Stimulated activated CD8-positive, alpha-beta memory T cell treated with anti-CD3 and anti-CD28 coated beads, Interleukin-15, amount 100 ng/mL, for 48 hours (primary cell): ENCODE measurements around the gene DCAF10.
A peak's percentile ranks its signal among the peaks of the same experiment; 100 is the strongest.
"Not testable (repeated sequence)": the region's sequence is repeated elsewhere in the genome, so short reads cannot be mapped to it uniquely, and the experiment has no call there.

Experiments used
- DNase-seq, 2 donors: peaks; one replicate each; pipeline ENCODE4 v3.0.0-alpha.2; 2020; ENCODE audit warnings: low read depth in 2 of 2

The DCAF10 gene

GRCh38 chr9:37792122-37792521 lies 8.5 kb upstream of the DCAF10 start:
- DNase-seq, result no peak

GRCh38 chr9:37796232-37796631 lies 4.4 kb upstream of the DCAF10 start:
- no peak for DNase-seq

GRCh38 chr9:37798677-37799076 lies 1.9 kb upstream of the DCAF10 start:
- no peak for DNase-seq

GRCh38 chr9:37801287-37801850 lies 772 bp downstream of the DCAF10 start:
- peak in 1 of 2 donors; percentile 20 for DNase-seq

- DNase-seq, result no peak
Measured at GRCh38 chr9:37801959-37802711, 1.5 kb downstream of the DCAF10 start.

GRCh38 chr9:37806271-37806670 lies 5.7 kb downstream of the DCAF10 start:
- no peak for DNase-seq

- DNase-seq, result not testable (repeated sequence)
Measured at GRCh38 chr9:37809676-37810075, 9.1 kb downstream of the DCAF10 start.

- DNase-seq, result no peak
Measured at GRCh38 chr9:37811906-37812476, 11.4 kb downstream of the DCAF10 start.

- DNase-seq, result no peak
Measured at GRCh38 chr9:37812773-37813379, 12.3 kb downstream of the DCAF10 start.

- DNase-seq, result no peak
Measured at GRCh38 chr9:37818849-37819248, 18.3 kb downstream of the DCAF10 start.

GRCh38 chr9:37820142-37820541 lies 19.5 kb downstream of the DCAF10 start:
- no peak for DNase-seq

GRCh38 chr9:37825174-37825573 lies 24.6 kb downstream of the DCAF10 start:
- DNase-seq, result not testable (repeated sequence)

GRCh38 chr9:37827483-37828165 lies 27.0 kb downstream of the DCAF10 start:
- no peak for DNase-seq

GRCh38 chr9:37835821-37836220 lies 35.2 kb downstream of the DCAF10 start:
- DNase-seq, result no peak

GRCh38 chr9:37836386-37836785 lies 35.8 kb downstream of the DCAF10 start:
- DNase-seq, result peak in 1 of 2 donors; percentile 5

GRCh38 chr9:37839496-37840461 lies 39.2 kb downstream of the DCAF10 start:
- no peak for DNase-seq

- no peak for DNase-seq
Measured at GRCh38 chr9:37840560-37841194, 40.1 kb downstream of the DCAF10 start.

GRCh38 chr9:37852222-37852621 lies 51.6 kb downstream of the DCAF10 start:
- DNase-seq, result no peak

GRCh38 chr9:37856551-37856950 lies 56.0 kb downstream of the DCAF10 start:
- DNase-seq, result no peak

- DNase-seq, result no peak
Measured at GRCh38 chr9:37859043-37859442, 58.4 kb downstream of the DCAF10 start.

- no peak for DNase-seq
Measured at GRCh38 chr9:37862530-37862929, 61.9 kb downstream of the DCAF10 start.
